CD4-positive, alpha-beta memory T cell (primary cell): Measurements from ENCODE around the gene KIF18A. TPM values are rescaled to one million over a fixed set of nuclear protein-coding genes. Genes with fewer than 3 reads are reported as not detected.

Experiments
- CTCF ChIA-PET: fragments of 350-600 bp; sonication (Branson Sonifier 250); formaldehyde crosslinking; loops from one replicate; lab custom pipeline; 2021; ENCODE audit warnings: inconsistent platforms; ENCODE audit not compliant: partially characterized antibody; lab: Charles Lee
- POLR2A ChIA-PET: fragments of 350-600 bp; sonication (Branson Sonifier 250); formaldehyde crosslinking; loops from one replicate; lab custom pipeline; 2021; ENCODE audit not compliant: partially characterized antibody; lab: Charles Lee
- DNase-seq, 5 donors: peaks; one replicate each; pipeline versions ENCODE4 v3.0.0 to v3.0.0-alpha.2; 2020 to 2022; ENCODE audit warnings: mixed read lengths in 1 of 5
- H3K27ac ChIP-seq: one replicate; pipeline ENCODE4 v1.7.0; 2013; ENCODE audit warnings: low read depth, low read length
- H3K27me3 ChIP-seq: 2 replicates; pipeline ENCODE4 v1.7.0; 2013; ENCODE audit warnings: mild to moderate bottlenecking, low read length, moderate library complexity; ENCODE audit not compliant: insufficient read depth
- H3K36me3 ChIP-seq: 2 replicates; pipeline ENCODE4 v1.7.0; 2013; ENCODE audit warnings: mild to moderate bottlenecking, low read length, moderate library complexity; ENCODE audit not compliant: insufficient read depth
- H3K4me1 ChIP-seq: 2 replicates; pipeline ENCODE4 v1.7.0; 2013; ENCODE audit warnings: mild to moderate bottlenecking, low read length, moderate library complexity; ENCODE audit not compliant: insufficient read depth
- H3K4me3 ChIP-seq, 2 donors: one replicate each; pipeline ENCODE4 v1.7.0; 2013; ENCODE audit warnings: low read length in 2 of 2, mild to moderate bottlenecking in 1 of 2
- H3K9me3 ChIP-seq, 2 donors: one replicate each; pipeline ENCODE4 v1.7.0; 2013; ENCODE audit warnings: low read length in 2 of 2, control low read depth in 1 of 2; ENCODE audit not compliant: control insufficient read depth in 1 of 2
- H3K27ac Mint-ChIP-seq, 7 donors: one replicate each; pipeline ENCODE4 v1.8.0; 2020 to 2021; ENCODE audit warnings: mixed read lengths in 7 of 7, mild to moderate bottlenecking in 6 of 7, inconsistent platforms in 3 of 7, moderate library complexity in 3 of 7
- H3K27me3 Mint-ChIP-seq, 2 donors: one replicate each; pipeline ENCODE4 v1.8.0; 2020 to 2021; ENCODE audit warnings: mixed read lengths in 2 of 2
- H3K36me3 Mint-ChIP-seq, 2 donors: one replicate each; pipeline ENCODE4 v1.8.0; 2020 to 2021; ENCODE audit warnings: mixed read lengths in 2 of 2, inconsistent platforms in 1 of 2, mild to moderate bottlenecking in 1 of 2
- H3K4me1 Mint-ChIP-seq, 4 donors: one replicate each; pipeline ENCODE4 v1.8.0; 2020 to 2021; ENCODE audit warnings: mixed read lengths in 4 of 4, mild to moderate bottlenecking in 1 of 4
- H3K4me3 Mint-ChIP-seq, 8 donors: one replicate each; pipeline ENCODE4 v1.8.0; 2020 to 2021; ENCODE audit warnings: mixed read lengths in 8 of 8, mild to moderate bottlenecking in 7 of 8, moderate library complexity in 6 of 8, inconsistent platforms in 3 of 8
- H3K9me3 Mint-ChIP-seq, 8 donors: one replicate each; pipeline ENCODE4 v1.8.0; 2020 to 2021; ENCODE audit warnings: mixed read lengths in 8 of 8, mild to moderate bottlenecking in 5 of 8, inconsistent platforms in 3 of 8, moderate library complexity in 1 of 8
- intact Hi-C: fragments of 100-400 bp; cut with micrococcal nuclease; formaldehyde crosslinking; loops from one replicate; pipeline ENCODE4 v1.15.1; 2023
- polyA plus RNA-seq, 2 donors: library from polyadenylated mRNA; unstranded; fragments of 300-500 nt; fragmentation: Illumina TruSeq; gene quantifications; one replicate each; pipeline ENCODE4 v1.2.3, GENCODE V29; 2021
- total RNA-seq, 2 experiments: library from RNA; stranded (reverse); gene quantifications; one replicate each; pipeline ENCODE4 v1.2.3, GENCODE V29; 2021

Gene KIF18A
- total and polyA plus RNA-seq, 4 experiments from 2014 or later, result 0.50 to 1.7 (median 0.93) TPM

GRCh38 chr11:28123151-28123581, 15.2 kb upstream of the KIF18A start:
- POLR2A ChIA-PET, result interaction anchor here (1.7 kb wide), 1 partner anchor 13 kb away, joined by 5 read pairs; no protein-coding TSS in a partner anchor
- Mint-ChIP-seq H3K36me3 (peaks cover 19 to 33% of the 10 kb centered on the region in 2 donors), H3K4me3 (no peak overlapping the region), H3K4me1 (peaks cover 10 to 15% (median 11%) of the 10 kb centered on the region in 4 donors), H3K27ac (no peak overlapping the region), H3K9me3 (no peaks in the 10 kb centered on the region), H3K27me3 (no peaks in the 10 kb centered on the region)
- CTCF ChIA-PET, result no interaction called here
- Histone ChIP-seq H3K36me3 (no peaks in the 10 kb centered on the region), H3K27ac (no peak overlapping the region), H3K4me1 (no peaks in the 10 kb centered on the region), H3K9me3 (no peaks in the 10 kb centered on the region), H3K4me3 (no peak overlapping the region), H3K27me3 (no peaks in the 10 kb centered on the region)
- intact Hi-C loops, result no loop called here
- DNase-seq, result no peak

DNA sequence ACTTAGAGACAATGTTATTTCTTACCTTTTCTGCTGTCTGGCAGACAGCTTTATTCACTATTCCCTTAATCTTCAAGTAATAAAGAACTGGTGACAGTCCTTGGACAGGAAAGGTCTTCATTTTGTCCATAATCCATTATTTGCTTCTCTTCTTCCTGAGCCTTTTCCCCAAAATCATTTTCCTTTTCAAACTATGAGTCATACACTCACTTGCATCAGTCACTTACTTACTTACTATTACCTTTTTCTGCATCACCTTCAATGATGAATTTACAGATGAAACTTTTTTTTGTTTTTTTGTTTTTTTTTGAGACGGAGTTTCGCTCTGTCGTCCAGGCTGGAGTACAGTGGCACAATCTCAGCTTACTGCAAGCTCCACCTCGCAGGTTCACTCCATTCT, 9.8 kb upstream of the KIF18A start:
- CTCF ChIA-PET, result interaction anchor here (1.9 kb wide), 1 partner anchor 10 kb away, joined by 7 read pairs; the partner anchor contains the start of genes KIF18A and METTL15
- no peaks in the 10 kb centered on the region for H3K36me3 ChIP-seq
- no peak overlapping the region for H3K27ac ChIP-seq
- H3K9me3 ChIP-seq, result no peaks in the 10 kb centered on the region
- Mint-ChIP-seq H3K27me3 (no peaks in the 10 kb centered on the region), H3K27ac (peak overlapping the region in 1 of 7 donors; percentile 23), H3K4me1 (peaks cover 22 to 36% (median 25%) of the 10 kb centered on the region in 4 donors), H3K9me3 (no peaks in the 10 kb centered on the region), H3K4me3 (no peak overlapping the region), H3K36me3 (peaks cover 17 to 24% of the 10 kb centered on the region in 2 donors)
- no peaks in the 10 kb centered on the region for H3K27me3 ChIP-seq
- no peak overlapping the region for H3K4me3 ChIP-seq
- POLR2A ChIA-PET, result no interaction called here
- no peak for DNase-seq
- intact Hi-C loops, result no loop called here
- H3K4me1 ChIP-seq, result no peaks in the 10 kb centered on the region

DNA sequence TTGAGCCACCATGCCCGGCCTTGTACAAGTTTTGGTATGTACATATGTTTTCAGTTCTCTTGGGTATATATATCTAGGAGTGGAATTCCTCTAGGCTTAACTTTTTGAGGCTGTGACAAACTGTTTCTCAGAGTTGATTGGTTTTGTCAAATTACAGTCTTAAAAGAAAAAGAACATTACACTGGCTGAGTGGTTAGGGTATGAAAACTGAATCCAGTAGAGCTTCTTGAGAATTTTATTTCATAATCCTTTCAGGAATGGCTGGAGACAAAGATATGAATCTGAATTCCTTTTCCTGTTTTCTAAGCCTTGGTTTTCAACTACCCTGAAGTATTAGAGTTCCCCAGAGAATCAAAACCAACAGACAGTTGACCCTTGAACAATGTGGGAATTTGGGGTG, 6.8 kb upstream of the KIF18A start:
- POLR2A ChIA-PET, result interaction anchor here (0.6 kb wide), 1 partner anchor 22 kb away, joined by 3 read pairs; no protein-coding TSS in a partner anchor

DNA sequence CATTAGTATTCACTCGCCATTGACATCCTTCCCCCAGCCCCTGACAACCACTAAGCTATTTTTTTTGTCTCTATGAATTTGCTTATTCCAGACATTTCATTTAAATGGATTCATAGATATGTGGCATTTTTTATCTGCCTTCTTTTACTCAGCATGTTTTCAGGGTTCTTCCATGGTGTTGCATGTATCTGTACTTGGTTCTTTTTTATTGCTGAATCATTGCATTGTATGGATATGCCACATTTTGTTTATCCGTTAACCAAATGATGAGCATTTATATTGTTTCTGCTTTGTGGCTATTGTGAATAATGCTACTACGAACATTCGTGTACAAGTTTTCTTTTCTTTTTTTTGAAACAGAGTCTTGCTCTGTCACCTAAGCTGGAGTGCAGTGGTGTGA, 6.2 kb upstream of the KIF18A start:
- Histone ChIP-seq H3K4me3 (no peak overlapping the region), H3K27ac (no peak overlapping the region), H3K36me3 (no peaks in the 10 kb centered on the region), H3K27me3 (no peaks in the 10 kb centered on the region), H3K4me1 (peaks cover 27% of the 10 kb centered on the region), H3K9me3 (no peaks in the 10 kb centered on the region)
- Mint-ChIP-seq H3K27ac (no peak overlapping the region), H3K4me1 (peaks cover 30 to 63% (median 49%) of the 10 kb centered on the region in 4 donors), H3K9me3 (no peaks in the 10 kb centered on the region), H3K4me3 (no peak overlapping the region), H3K27me3 (no peaks in the 10 kb centered on the region), H3K36me3 (peaks cover 16 to 34% of the 10 kb centered on the region in 2 donors)
- ChIA-PET POLR2A (no interaction called here), CTCF (no interaction called here)
- intact Hi-C loops, result no loop called here
- no peak for DNase-seq

More for the DNA sequence above, 6.8 kb upstream of the KIF18A start:
- Histone ChIP-seq H3K36me3 (no peaks in the 10 kb centered on the region), H3K27ac (no peak overlapping the region), H3K27me3 (no peaks in the 10 kb centered on the region), H3K4me3 (no peak overlapping the region), H3K9me3 (no peaks in the 10 kb centered on the region), H3K4me1 (peaks cover 21% of the 10 kb centered on the region)
- H3K27ac Mint-ChIP-seq, result no peak overlapping the region
- CTCF ChIA-PET, result no interaction called here
- intact Hi-C loops, result no loop called here
- no peak overlapping the region for H3K4me3 Mint-ChIP-seq
- DNase-seq, result no peak
- H3K27me3 Mint-ChIP-seq, result no peaks in the 10 kb centered on the region
- peaks cover 28 to 59% (median 45%) of the 10 kb centered on the region in 4 donors for H3K4me1 Mint-ChIP-seq
- H3K36me3 Mint-ChIP-seq, result peaks cover 16 to 34% of the 10 kb centered on the region in 2 donors
- H3K9me3 Mint-ChIP-seq, result no peaks in the 10 kb centered on the region

DNA sequence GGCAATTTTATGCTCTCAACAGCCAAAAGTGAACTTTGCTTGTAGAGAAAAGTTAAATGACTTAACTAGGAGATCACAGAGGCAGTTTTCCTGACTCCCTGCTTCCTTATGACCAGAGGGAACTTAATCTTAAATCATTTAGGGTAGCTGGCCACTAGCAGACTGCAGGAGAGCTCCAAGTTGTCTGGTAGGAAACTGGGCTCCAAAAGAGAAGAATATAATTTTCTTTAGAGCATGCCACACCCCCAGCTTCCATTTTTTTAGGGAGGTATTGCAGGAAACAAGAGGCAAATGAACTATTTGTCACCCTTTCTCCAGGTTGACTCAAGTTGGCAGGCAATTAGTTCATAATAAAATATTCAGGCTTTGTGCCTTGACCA, 2.9 kb upstream of the KIF18A start:
- Histone ChIP-seq H3K27me3 (no peaks in the 10 kb centered on the region), H3K9me3 (no peaks in the 10 kb centered on the region), H3K4me3 (peak overlapping the region; percentile 36 to 72), H3K4me1 (peaks cover 52% of the 10 kb centered on the region), H3K36me3 (no peaks in the 10 kb centered on the region), H3K27ac (peak overlapping the region; percentile 88)
- Mint-ChIP-seq H3K27ac (peak overlapping the region; percentile 95 to 100 (median 99)), H3K4me1 (peaks cover 37 to 73% (median 59%) of the 10 kb centered on the region in 4 donors), H3K9me3 (peaks cover 0 to 2% (median 0%) of the 10 kb centered on the region in 8 donors), H3K27me3 (no peaks in the 10 kb centered on the region), H3K36me3 (peaks cover 16 to 41% of the 10 kb centered on the region in 2 donors), H3K4me3 (peak overlapping the region; percentile 91 to 99 (median 96))
- intact Hi-C loops, result no loop called here
- ChIA-PET POLR2A (interaction anchor here (2.0 kb wide), 1 partner anchor 13 kb away, joined by 5 read pairs; no protein-coding TSS in a partner anchor), CTCF (no interaction called here)
- peak in 1 of 5 donors; percentile 33 for DNase-seq

DNA sequence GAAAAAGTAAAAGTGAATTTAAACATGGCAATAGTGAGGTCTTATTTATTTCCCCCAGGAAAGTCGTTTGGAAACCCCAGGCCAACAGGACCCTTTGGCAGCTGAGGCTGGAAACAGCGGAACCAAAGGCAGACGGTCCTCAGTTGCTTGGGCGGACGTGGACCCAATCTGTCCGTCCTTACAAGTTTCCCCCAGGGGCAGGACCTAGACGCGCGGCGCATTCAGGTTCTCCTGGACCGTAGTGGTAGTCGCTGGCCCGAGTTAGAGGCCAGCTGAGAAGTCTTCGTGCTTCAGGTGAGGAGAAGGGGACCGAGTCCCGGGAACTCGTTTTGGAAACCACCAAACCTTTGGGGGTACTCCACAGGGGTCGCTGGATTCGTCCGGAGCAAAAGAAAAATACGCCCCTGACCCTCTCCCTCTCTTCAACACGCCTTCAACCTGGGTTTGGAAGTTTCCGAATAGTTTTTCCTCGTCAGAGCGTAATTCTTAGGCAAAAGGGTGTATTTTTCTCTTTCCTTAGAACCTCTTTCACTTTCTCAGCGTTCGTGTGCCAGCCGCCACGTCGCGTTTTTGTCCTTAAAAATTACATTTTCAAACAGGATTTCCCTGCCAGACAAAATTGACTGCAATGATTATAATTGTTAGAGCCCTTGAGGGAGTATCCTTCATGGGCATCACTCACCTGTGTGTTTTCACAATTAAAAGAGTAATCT, 2.3 kb upstream of the KIF18A start:
- H3K36me3 ChIP-seq, result no peaks in the 10 kb centered on the region
- H3K4me3 ChIP-seq, result peak overlapping the region; percentile 36 to 72
- ChIA-PET POLR2A (interaction anchor here (1.6 to 2.0 kb wide), 2 partner anchors 9 to 13 kb away, joined by 4 to 5 read pairs; no protein-coding TSS in a partner anchor), CTCF (no interaction called here)
- peak overlapping the region; percentile 91 to 99 (median 96) for H3K4me3 Mint-ChIP-seq
- H3K36me3 Mint-ChIP-seq, result peaks cover 16 to 38% of the 10 kb centered on the region in 2 donors
- peak overlapping the region; percentile 88 for H3K27ac ChIP-seq
- H3K27ac Mint-ChIP-seq, result peak overlapping the region; percentile 95 to 100 (median 99)
- no peaks in the 10 kb centered on the region for H3K27me3 ChIP-seq
- H3K9me3 ChIP-seq, result no peaks in the 10 kb centered on the region
- intact Hi-C loops, result no loop called here
- peaks cover 56% of the 10 kb centered on the region for H3K4me1 ChIP-seq
- peaks cover 38 to 73% (median 58%) of the 10 kb centered on the region in 4 donors for H3K4me1 Mint-ChIP-seq
- peaks cover 0 to 2% (median 0%) of the 10 kb centered on the region in 8 donors for H3K9me3 Mint-ChIP-seq
- no peaks in the 10 kb centered on the region for H3K27me3 Mint-ChIP-seq
- DNase-seq, result peak; percentile 39 to 53 (median 45)

DNA sequence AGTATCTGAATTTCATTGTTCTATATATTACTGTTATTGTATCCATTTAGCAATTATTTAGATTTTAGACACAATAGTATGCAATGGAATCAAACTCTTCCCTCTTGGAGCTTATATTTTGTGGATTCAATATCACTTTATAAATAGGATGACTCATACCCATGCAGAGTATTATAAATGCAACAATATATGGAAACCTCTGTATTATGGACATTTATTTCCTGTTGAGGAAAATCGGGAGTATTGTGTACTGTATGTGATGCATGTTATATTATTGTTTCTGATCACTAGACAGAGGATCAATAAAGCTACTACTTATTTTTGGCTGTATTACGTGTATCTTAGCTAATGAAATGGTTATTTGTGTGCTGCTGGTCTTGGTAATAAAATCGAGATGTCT, 1.0 kb upstream of the KIF18A start:
- H3K27me3 Mint-ChIP-seq, result no peaks in the 10 kb centered on the region
- H3K27ac Mint-ChIP-seq, result peak overlapping the region; percentile 95 to 100 (median 99)
- no peak for DNase-seq
- peaks cover 9 to 27% of the 10 kb centered on the region in 2 donors for H3K36me3 Mint-ChIP-seq
- H3K27me3 ChIP-seq, result no peaks in the 10 kb centered on the region
- no peaks in the 10 kb centered on the region for H3K9me3 ChIP-seq
- peaks cover 62% of the 10 kb centered on the region for H3K4me1 ChIP-seq
- H3K4me3 Mint-ChIP-seq, result peak overlapping the region; percentile 10 to 99 (median 94)
- H3K4me3 ChIP-seq, result no peak overlapping the region
- H3K36me3 ChIP-seq, result no peaks in the 10 kb centered on the region
- ChIA-PET CTCF (no interaction called here), POLR2A (interaction anchor here (1.6 kb wide), 1 partner anchor 10 kb away, joined by 4 read pairs; no protein-coding TSS in a partner anchor)
- peak overlapping the region; percentile 88 for H3K27ac ChIP-seq
- peaks cover 0 to 2% (median 0%) of the 10 kb centered on the region in 8 donors for H3K9me3 Mint-ChIP-seq
- intact Hi-C loops, result loop anchor here (1.0 to 2.0 kb wide), 2 partner anchors 603 to 746 kb away; partner anchors contain the start of genes CCDC34 and LIN7C
- peaks cover 39 to 73% (median 56%) of the 10 kb centered on the region in 4 donors for H3K4me1 Mint-ChIP-seq
